NOMO-1 treated with DMSO at 0.1 percent for 48 hours (cell line): ENCODE measurements around the gene TICAM2.

ENCODE experiments used
- DNase-seq: peaks from one replicate; lab custom pipeline; 2025; ENCODE audit not compliant: unreplicated experiment; lab: John Stamatoyannopoulos, UW

TICAM2 gene

DNA sequence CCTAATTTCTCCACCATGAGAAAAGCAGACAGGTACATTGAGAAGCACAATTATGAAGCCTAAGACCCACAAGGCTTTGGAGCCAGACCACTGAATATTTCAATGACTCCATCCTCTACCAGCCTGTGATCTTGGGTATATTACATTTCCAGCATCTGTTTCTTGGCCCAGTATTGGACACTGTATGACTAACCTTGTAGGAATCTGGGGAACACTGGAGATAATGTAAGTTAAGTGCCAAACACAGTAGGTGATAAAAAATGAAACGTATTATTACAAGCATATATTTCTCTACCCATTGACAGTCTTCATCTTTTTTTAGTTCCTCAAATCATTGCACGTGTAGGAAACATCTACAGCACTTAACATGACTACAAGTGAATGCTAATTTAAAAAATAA is 29.1 kb downstream of the TICAM2 start:
- DNase-seq, result no peak

DNA sequence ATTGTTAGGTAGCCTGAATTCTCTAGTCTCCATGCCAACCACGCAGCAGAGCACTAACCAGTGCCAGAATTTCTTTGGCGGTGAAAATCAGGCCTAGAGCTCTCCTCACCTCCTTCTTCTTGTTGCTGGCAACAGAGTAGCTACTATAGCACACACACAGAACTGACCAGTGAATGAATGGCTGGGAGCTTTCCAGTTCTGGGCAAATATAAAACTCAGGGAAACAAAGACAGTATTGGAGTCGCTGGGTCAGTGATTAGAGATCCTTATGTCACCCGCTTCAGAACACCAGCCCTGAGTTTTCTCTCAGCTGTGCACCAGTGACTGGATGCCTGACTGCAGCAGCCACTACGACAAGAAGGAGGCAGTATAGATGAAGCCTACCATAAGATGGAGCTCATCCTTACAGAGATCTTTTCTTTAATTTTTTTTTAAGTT is 30.8 kb downstream of the TICAM2 start:
- DNase-seq, result no peak

DNA sequence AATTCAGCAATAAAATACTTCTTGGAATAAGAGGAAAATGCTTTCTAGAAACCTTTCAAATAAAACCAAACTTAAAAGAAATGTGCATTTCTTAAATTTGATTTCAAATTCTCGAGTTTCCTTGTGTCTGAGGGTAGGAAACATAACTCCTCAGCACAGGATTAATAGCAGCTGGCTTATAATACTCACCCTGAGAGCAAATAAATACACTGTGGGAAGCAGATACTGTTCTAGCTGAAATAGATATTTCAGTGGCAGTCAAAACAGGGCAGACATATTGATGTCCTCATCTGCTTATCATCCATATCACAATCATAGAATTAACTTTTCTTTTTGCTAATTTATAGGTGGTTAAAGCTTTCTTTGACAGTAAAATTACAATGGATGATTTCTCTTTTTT is 33.6 kb downstream of the TICAM2 start:
- DNase-seq, result no peak

DNA sequence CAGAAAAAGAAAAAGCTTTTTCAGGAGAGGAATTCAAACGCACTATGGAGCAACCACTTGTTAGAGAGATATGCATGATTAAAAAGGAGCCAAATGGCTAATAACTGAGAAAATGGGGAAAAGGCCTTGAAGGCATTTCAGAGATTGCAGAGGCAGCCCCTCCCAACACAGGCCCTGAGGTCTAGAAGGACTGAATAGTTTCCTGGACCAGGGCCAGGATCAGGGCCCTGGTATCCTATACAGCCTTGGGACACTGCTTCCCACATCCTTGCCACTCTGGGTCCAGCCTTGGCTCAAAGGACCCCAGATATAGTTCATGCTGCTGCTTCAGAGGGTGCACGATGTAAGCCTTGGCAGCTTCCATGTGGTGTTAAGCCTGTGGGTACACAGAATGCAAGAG is 37.0 kb downstream of the TICAM2 start:
- no peak for DNase-seq

DNA sequence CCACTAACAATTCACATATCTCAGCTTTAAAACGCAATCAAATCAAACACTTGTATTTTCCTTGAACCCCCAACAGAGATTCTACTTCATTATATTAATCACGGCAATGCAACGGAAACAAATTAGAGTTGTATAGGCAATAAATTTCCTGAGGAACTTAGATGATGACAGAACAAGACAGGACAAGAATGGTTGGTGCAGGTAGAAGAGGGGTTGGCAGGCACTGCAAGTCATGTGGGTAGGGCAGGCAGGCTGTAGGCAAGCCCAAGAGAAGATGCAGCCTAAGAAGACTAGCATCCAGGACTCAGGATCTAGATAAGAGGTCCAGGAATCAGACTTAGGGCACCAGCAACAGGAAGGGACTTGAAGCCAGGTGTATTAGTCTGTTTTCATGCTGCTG is 41.1 kb downstream of the TICAM2 start:
- no peak for DNase-seq

DNA sequence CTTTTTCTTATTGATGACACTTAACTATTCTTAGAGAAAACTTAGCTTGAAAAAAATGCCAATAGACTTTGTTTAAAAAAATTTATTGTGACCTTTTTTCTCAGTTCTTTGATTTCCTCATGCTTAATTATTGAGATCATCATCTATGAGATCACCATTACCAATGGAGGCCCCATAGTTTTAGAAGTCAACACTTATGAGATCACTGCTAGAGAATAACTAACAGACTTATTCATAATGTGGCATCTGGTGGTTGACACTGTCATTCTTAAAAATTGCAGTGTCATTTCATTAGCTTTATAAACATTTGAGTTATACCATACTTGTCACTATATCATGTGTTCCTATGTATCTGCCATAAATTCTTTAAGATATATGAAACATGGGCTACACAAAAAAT is 42.8 kb downstream of the TICAM2 start:
- DNase-seq, result no peak

DNA sequence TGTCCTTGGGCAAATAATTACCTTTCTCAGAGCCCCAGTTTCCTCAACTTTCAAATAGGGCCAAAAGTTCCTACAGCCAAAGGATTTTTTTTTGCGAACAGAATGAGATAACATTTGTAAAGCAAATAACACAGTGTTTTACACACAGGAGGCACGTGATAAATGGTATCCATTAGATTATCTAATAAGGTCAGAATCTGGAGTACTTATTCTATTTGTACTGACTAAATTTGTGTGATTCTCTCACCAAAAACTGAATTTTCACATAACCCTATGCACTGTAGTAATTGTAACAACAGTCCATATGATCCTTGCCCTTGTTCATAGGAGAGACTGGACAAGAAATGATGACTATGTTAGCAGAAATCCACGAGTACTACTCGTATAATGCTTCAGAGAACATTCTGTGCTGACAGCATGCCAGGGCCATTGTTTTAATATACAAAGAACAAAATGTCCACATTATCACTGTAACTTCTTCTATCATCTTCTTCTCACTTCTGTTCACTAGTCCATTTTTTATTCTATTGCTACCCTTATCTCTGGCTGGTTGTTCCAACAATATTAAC is 43.8 kb downstream of the TICAM2 start:
- DNase-seq, result no peak

DNA sequence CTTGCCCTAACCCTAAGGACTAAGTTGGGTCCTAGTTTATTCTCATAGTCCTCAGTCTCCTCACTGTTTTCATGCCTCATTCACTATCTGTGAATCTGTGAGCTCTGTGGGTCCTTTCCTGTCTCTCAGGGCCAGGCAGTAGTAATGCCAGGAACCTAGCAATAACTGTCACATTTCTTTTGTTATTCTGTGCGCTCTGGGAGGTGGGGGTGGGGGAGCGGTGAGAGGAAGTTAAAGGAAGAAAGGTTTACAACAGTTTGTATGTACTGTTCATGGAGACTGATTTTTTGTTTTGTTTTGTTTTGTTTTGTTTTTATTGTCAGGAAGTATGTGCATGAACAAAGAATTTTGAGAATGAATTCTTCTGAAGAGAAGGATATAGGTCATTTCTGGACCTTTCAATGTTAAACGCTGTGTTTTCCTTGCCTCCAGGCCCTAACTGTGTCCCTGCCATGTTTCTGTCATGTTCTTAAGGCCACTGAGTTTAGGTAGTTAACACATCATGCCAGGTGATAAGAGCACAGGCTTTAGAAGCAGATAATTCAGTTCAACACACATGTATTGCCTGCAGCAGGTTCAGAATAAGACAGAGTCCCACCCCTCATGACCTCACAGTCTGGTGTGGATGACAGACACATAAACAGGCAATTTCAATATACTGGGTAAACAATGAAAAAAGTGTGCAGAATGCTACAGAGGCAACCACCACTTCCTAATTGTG is 44.5 kb downstream of the TICAM2 start:
- no peak for DNase-seq

DNA sequence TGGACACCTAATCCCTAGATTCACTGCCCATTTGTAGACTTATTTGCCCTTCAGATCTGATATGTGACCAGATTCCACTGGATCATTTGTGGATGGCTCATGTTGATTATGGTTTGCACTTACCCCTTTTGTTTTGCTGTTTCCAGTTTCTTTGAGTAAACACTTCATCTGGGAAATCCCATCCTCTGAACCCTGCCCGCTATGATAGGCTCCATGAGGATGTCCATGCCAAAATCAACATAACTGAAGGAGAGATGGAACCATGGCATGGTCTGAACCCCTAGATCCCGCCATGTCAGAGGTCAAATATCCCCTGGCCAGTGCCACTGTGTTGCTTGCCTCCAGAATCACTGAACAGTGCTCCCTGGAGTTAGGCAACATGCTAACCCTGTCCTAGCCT is 46.0 kb downstream of the TICAM2 start:
- DNase-seq, result no peak

DNA sequence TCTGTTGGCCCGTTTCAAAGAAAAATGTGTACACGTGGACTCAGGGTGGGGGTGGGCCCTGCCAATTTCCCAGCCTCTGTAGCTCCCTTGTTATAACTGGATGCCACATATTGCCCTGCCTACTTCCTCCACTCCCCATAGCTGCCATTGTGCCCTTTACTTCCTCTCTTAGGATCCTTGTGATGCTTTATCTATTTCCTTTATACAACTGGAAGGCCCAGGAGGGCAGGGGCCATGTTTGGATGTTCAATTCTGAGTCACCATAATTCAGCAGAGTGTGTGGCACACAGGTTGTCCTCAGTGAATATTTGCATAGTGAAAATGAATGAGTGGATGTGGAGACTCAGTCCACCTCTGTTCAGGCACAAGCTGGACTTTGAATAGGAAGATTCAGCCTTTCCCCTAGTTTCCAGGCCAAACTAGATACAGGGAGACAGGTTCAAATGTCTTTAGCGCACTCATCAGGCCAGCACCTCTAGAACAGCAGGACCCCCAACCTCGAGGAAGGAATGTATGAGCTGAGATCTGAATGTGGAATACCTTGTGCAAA is 47.1 kb downstream of the TICAM2 start:
- DNase-seq, result no peak

DNA sequence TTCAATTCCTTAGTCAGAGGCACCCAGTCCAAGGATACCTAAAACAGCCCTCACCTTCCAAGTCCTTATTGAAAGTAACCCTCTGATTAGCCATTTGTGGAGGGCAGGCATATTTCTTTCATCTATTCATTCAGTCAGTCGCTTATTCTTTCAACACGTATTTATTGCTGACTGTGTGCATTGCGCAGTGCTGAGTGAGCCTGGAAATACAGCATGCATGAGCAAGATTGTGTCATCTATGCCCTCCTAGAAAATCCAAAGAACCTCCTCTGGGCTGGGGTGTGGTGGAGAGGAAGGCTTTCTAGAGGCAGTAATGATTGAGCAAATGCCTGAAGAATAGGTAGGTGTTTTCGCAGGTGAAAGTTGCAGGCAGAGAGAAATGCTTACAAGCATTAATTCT is 49.2 kb downstream of the TICAM2 start:
- DNase-seq, result no peak

DNA sequence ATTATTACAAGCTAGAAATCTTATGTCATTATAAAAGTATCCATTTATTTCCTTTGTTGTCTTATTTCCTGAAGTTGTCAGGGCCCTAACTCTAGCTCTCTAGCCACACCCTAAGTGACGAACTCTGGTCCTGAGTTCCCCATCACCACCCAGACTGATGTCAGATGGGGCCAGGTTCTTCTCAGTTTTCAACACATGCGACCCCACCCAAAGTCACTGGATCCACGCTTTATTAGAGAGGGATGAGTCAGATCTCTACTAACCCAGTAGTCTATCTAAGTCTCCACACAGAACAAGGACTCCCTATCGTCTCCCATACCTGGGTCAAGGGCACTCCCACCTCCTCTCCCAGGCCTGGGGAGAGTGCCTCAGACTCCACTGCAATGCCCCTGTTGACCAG is 50.9 kb downstream of the TICAM2 start:
- no peak for DNase-seq

DNA sequence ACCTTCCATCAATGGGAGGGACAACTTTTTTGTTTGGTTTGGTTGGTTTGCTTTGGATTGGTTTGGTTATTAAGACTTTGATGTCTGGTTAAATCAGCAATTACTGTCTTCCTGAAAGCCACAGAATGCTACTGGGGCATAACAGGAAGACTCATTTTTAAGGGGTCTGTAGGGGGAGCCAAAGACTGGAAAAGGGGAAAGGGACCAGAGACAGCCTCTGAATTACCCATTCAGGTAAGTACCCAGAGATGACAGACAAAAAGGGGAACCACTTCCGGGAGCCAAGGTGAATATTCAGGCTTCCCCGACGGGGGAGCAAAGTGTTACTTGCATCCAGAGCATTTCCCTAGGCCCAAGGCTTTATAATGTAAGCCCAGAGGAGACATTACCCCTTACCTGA is 53.1 kb downstream of the TICAM2 start:
- DNase-seq, result no peak

DNA sequence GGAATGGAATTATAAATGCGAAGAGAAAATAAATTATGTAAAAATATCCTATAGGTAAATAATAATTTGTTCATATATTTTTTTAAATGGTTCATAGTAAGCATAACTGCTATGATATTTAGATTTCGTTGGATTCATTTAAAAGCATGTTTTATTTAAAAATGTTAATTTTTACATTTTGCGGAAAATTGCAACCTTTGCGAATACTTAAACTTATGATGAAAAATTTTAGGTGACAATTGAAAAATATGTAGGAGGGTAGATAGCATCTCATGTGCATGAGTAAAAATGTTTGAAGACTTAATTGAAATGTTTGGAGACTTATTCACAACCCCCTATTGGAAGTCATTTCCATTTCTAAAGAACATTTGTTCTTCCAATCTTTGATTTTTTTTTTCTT is 53.6 kb downstream of the TICAM2 start:
- DNase-seq, result no peak

DNA sequence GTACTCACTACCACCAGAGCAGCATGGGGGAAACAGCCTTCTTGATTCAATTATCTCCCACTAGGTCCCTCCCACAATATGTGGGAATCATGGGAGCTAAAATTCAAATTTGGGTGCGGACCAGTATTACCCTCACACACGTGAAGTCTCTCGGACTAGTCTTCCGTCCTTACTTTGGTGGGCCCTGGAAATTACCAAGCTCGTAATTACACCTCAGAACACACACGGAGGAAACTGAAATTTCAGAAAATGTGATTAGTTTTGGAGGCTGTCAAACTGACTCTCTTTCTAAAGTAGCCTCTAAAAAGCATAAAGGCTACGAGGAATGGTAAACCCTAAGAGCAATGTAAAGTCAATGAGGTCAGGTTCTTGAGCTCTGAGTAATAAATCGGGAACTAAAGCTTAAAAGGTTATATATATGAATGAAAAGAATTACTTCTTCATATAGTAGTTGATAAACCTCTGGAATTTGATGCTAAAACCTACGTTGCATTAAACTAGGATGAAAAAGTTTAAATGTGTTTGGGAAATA is 56.9 kb downstream of the TICAM2 start:
- no peak for DNase-seq

DNA sequence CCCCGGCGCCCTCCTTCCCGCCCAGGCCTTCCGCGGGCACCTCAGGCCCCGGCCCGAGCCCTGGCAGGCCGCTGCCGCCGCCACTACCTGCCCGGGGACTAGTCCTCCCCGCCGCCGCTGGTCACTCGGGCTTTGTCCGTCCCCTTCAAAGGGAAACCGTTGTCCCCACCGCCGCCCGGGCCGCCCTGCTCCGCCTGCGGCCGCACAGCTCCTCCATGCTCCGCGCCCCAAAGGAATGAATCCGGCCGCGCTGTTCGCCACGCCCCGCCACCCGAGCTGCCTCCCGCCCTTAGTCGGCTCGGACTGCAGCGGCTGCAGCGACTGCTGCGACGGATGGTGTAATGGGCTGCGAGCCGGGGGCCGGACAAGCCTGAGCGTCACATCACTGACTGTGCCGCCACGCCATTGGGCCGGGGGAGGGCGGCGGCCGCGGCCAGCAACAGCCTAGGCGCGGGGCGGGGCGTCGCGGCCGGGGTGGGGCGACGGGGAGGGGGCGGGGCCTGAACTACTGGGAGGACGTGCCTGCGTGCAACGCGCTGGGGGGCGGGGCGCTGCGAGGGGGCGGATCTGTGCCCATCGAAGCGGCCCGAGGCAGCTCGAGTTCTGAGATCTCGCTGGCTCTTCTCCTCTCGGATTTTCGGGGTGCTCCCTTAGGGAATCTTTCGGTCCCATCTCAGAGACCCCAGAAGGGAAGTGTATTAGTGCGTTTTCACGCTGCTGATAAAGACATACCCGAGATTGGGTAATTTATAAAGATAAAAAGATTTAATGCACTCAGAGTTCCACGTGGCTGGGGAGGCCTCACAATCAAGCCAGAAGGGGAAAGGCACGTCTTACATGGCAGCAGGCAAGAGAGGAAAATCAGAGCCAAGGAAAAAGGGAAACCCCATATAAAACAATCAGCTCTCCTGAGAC is 57.6 kb downstream of the TICAM2 start, which contains the start of gene FEM1C:
Gene FEM1C, minus strand, starts transcription at position 340 of the 915 bp plus-strand sequence. CDS start 1,282 bp downstream, outside the sequence.
- DNase-seq, result peak; percentile 96

DNA sequence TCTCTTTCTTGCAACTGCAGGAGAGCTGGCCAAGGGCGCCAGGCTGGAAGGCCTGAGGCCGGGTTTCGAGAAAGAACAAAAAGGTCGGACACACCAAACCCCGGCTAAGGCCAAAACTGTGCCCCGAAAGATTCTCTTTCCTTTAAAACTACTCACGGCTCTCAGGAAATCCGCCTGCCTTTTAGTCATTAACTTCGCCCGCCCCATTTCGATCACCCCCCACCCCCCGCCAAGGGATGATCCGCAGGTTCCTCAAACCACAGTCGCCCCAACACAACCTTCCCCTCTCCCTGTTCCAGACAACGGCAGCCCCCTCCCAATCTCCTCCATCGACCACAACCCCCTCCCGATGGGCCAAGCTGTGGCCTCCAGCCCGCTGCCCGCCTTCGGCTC is 58.2 kb downstream of the TICAM2 start:
- peak; percentile 65 for DNase-seq

DNA sequence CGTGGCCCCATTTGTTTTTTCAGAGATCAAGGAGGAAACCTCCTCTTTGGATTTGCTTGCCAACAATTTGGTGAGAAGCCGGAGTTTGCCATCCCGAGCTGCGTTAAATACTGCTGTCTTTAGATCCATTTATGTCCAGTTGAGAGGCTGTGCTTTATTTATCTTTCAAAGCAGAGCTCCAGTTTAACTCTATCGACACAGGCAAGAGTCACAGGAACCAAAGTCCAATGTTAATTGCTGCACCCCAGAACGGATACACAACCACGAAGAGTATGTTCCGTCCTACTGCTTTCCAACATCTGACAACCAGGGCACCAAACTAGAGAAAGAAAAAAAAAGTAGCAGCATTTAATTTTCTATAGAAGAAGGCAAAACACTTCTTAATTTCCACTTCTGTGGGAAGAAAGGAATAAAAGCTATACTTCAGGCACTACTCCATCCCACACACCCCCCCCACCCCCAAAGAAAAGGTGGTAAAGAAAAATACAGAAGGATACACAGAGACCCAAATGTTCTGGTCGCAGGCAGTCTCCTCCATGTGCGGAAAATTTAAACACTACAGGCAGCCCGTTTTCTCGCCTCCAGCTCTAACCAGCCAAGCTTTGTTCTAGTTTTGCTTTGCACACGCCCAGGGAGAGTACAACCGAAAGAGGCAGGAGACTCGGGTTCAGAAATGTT is 58.8 kb downstream of the TICAM2 start:
- peak; percentile 65 for DNase-seq

DNA sequence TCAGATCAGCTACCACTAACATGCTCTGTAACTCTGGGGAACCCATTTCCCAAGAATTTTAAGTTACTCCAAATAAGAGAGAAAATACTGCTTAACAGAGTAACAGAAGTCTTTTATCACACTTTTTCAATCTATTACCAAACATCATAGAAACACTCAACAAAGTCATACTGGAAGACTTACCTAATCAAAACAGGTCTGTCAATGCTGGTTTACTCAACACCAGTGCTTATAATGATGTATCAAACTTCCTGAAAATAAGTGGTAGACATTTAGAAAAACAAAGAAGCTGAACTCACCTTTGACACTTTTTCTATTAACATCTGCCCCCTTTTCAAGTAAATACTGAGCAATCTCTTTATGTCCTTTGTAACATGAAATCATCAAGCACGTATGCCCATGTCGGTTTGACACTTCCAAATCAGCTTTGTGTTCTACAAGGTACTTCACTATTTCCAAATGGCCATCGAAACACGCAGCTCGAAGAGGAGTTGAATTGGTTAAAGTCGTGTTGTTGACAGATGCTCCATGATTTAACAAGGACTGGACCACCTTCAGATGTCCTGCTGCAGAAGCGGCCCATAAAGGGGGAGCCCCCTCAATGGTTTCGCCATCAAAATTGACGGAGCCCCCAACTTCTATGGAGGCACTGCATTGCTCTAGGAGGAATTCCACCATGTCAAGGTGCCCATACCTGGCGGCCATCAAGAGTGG is 59.5 kb downstream of the TICAM2 start:
- peak; percentile 28 for DNase-seq

DNA sequence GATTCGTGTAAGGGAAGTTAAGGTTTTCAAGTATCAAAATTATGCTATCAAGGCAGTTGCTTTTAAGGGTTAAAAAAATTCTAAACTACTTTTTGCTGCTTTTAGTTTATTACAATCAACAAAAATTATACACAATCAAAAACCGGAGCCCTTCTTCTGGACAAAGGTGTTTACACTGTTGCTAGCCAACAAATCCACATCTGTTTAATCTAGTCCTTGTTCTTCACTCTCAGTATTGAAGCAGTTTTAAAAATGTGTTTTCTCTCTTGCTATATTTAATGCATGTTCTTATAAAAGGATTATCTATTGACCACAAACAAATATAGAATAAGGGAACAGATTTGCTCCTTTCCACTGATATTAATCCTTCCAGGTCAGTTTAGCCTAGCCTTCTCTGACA is 60.2 kb downstream of the TICAM2 start:
- DNase-seq, result no peak
